HG03108 (cell line): ENCODE results near the gene CNPY1.

Experiments used
- ATAC-seq: cut with Tn5 transposase; IDR thresholded peaks from one replicate; pipeline ENCODE4 v1.9.1; 2021; ENCODE audit warnings: moderate library complexity; ENCODE audit not compliant: unreplicated experiment

Gene CNPY1

DNA sequence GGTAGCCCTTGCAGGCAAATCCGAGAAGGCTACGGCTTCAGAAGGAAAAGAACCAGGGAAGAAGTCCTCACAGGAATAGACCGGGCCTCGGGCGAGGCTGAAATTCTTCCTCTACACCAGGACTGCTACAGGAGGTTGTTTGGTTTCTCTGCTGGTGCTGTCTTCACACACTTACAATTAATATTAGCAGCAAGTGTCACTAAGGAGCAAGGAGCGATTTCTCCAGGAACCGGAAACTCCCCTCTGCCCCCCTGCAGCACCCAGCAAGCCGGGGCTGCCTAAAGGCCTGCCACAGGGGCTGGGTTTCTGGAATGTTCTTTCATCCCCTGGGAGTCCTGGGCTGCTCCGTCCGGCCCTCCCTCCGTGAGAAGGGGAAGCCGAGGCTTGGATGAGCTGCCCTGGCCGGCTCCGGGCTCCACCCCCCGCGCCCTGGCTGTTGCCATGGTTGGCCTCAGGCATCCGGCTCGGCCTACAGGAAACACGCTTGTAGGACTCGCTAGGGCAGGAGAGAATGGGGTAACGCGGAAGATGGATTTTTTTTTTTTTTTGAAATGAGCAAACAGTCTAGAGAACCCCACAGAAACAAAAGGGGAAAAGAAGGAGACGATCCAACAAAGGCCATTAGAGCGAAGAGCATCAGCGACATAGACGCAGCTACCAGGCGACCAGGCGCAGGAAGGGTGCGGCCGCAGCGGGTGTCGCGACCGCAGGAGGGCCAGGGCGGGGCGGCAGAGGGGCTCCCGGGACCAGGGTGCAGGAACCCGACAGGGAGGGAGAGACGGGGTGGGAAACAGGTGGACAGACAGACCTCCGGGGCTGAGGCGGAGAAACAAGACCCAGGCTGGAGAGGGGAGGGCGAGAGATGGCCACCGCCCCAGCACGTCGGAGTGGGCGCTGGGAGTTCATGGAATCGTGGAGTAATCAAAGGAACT lies 55.4 kb downstream of the CNPY1 start:
- ATAC-seq, result peak; percentile 92

DNA sequence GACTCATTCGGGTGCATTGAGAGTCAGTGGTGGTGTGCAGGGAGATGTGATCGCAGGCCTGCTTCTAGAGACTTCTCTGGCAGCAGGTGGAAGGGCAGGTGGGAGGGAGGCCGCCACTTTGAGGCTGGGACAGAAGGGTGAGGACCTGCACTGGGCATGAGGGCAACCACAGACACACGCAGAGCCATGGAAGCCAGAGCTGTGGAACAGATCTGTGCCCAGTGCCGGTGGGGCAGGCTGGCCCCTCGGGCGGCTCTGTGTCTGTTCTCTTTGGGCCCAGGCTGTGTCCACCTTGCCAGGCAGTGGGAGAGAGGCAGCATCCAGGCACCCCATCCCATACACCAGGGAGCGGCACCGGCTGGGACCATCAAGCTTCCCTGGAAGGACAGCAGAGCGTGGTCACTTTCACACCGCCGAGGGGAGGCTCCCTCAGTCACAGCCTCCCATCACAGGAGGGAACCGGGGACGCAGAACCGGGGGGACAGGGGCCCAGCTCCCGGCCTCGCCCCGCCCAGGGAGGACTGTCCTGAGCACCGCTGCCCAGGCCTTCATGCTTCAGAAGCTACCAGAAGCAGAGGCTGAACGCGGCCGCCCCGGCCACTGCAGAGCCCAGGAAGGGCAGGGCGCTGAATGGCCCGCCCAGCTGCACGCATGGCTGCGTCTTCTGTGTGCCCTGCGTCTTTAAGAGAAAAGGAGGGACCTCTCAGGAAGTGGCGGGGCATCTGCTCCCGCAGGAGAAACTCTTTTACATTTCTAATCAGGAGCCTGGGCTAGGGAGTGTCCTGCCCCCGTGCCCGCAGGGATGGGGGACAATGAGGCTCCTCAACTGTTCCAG lies 56.3 kb downstream of the CNPY1 start:
- no peak for ATAC-seq

DNA sequence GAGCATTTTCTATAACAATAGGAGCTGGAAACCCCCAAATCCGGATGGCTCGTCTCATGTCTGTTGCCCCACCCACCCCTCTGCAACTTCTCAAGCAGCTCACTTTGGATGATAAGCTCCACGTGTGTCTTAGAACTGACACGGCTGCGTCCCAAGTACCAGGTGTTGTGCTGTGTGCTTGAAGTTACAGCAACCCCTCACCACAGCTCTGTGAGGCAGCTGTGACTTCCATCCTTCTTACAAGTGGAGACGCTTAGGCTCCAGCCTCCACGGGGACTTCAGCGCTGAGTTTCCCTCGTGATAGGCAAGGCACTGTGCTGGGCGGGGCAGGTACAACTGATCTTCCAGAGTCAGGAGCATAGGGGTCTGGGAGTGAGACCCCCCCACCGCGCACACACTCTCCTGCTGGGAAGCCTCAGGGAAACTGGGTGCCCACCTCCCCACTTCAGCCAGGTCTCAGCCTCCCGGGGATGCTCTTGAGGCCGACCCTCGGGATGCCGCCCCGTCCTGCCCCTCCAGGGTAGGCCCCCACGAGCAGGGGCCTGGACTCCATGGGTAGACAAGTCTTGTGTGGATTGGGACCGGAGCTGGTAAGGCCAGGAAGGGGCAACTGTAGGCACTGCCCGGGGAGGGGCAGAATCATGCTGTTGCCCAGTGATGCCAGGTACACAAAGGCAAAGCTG lies 57.1 kb downstream of the CNPY1 start:
- no peak for ATAC-seq

DNA sequence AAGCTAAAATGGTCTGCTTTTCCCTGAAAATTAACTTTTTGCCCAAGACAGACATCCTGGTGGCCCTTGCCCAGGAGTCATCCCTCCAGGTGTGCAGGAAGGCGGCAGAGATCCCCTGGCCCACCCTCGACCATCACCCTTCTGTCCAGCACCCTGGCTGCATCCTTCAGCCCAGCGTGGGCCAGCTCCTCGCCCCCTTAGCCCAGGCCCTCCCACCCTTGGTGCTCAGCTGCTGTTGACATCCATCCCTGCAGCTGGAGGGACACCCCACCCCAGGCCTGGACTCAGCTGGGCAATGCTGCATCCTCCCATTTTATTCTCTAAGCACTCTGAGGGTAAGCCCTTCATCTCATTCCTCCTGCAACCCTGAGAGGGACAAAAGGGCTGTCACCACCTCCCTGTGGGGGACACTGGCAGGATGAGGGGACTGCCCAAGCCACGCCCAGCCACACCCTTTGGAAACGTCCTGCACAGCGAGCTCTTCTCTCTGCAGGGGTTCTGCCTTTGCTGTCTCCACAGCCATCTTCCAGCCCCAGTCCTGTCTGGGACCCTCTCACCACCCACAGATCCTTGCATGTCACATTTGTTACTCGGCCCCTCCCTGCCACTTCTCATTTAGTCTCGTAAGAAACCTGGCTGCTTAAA lies 57.8 kb downstream of the CNPY1 start:
- no peak for ATAC-seq

DNA sequence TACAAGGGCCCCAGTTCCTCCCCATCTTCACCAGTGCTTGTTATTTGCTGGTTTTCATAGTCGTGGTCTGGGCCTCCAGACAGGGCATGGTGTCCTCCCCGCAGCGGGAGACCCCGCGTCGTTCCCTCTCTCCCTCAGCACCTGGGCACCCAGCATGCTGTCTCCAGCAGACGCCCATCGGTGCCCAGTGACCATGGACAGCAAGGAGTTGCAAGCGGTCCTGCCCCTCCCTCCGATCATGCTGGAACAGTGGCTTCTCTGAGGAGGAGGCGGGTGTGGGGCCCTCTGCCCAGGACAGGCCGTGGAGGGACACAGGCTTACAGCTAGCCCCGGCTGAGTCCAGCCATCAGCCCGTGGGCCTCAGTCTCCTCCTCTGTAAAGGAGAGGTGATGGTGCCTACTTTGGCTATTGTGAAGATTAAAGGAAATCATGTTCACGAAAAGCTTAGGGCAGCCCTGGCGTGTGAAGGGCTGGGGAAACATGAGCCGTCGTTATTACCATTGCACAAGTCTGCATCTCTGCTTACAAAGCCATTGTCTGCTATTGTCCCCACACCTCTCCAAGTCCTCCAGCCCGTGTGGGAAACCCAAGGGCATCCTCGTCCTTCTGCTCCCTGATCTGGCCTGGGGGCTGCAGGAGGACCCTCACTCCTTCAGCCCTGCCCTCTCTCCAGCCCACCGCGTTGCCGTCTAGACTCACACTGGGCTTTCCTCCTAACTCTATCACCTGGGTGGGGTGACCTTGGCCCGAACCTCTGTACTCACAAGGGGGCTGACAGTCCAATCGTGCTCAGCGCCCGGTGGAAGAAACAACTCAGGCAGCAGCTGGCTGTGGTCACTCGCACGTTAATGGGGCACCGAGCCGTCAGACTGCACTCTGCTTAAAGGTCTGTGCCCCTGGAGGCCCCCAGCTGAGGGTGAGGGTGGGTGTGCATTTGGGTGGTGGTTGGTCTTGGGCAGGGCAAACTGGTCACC lies 58.6 kb downstream of the CNPY1 start:
- ATAC-seq, result no peak

DNA sequence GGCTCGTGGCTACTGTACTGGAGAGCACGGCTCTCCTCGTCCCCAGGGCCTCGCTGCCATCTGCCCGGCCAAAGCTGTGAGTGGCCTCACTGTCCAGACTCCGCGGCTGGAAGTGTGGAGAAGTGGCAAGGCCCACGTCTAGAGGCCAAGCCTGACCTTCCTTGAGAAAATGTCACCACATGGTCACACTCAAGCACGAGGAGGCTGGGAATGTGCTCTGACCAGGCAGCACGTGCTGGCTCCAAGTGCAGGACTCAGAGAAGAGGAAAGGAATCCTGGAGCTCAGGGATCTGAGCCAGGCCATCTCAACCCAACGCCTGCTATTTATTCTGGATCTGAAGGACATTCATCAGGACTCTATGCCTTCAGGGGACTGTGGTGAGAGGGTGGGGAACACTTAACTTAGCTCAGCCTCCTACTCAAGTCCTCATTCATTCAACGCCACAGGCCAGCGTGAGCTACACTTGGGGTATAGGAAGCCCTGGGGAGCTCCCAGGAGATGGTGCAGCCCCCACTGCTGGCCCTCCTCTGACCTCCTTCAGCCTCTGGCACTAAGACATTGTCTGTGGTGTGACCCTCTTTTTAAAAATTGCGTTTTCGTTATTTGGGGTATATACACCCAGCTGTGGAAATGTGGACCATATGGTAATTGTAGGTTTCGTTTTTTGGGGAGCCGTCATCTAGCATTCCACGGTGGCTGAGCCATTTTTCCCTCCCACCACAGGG lies 59.4 kb downstream of the CNPY1 start:
- no peak for ATAC-seq

DNA sequence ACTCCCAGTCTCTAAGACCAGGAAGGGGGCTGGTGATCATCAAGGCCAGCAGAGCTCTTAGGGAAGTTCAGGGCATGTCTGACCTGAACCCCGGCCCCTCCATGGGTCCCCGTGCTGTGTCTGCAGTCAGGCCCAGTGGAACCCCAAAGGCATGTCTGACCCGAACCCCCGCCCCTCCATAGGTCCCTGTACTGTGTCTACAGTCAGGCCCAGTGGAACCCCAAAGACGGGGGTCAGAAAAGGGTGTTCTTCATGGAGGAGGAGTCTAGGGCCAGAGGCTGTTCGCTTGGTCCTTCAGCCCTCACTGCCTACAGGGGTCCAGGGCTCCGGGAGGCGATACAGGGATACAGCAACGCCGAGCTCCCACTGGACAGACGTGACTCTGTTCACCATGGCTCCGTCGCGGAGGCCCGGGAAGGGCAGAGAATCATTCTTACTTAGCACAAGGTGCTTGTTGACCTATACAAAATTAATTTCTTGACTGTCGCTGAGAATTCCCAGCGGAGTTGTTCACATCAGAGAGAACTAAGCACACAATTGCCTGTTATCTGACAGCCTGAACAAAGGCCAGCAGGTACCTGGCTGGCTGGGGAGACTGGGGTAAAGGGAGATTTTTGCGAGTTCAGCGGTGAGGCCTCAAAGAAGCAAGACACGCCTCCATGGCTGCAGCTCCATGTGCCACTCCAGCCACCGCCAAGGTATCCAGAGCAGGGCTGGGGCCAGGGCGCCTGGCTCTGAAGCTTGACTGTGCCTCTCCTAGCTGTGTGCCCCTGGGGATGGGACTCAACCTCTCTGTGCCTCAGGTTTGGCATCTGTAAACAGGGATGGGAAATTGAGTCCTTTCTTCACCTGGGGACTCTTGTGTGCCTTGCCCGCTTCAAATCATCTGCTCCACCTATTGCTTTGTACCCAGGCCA lies 61.6 kb downstream of the CNPY1 start:
- no peak for ATAC-seq

DNA sequence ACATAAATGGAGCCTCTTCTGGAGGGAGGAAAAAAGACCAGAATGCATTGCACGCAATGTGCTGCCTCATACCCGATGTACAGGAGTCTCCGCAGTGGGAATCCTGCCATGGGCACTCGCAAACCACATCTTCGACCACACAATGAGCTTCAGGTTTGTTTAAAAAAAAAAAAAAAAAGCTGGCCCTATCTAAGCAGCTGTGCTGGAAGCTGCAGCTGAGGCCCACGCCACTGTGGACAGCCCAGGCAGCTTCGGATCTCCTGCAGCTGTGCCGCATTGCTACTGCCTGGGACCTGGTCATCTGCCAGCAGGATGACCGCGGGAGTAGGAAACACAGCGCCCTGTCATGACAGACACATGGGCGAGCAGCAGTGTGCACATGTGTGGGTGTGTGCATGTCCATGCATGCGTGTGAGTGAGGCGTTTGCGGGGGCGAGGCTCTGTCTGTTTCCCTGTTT lies 62.5 kb downstream of the CNPY1 start:
- ATAC-seq, result no peak

DNA sequence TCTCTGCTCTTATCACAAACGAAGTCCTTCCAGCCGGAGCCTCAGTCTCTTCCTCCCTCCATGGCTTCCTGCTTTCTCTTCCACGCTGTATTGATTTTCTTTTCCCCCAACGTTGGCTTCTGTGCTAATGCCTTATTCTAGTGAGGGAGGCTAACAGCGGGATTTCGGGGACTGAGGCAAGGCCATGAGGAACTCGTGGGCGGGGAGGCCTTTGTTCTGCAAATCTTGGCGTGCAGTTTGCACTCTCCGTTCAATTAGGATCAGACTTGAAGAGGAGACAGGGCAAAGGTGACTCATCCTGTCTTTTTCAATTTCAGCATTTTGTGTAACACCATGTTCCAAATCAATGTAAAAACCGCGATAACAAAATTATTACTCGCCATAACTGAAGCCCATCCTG lies 63.1 kb downstream of the CNPY1 start:
- ATAC-seq, result no peak

DNA sequence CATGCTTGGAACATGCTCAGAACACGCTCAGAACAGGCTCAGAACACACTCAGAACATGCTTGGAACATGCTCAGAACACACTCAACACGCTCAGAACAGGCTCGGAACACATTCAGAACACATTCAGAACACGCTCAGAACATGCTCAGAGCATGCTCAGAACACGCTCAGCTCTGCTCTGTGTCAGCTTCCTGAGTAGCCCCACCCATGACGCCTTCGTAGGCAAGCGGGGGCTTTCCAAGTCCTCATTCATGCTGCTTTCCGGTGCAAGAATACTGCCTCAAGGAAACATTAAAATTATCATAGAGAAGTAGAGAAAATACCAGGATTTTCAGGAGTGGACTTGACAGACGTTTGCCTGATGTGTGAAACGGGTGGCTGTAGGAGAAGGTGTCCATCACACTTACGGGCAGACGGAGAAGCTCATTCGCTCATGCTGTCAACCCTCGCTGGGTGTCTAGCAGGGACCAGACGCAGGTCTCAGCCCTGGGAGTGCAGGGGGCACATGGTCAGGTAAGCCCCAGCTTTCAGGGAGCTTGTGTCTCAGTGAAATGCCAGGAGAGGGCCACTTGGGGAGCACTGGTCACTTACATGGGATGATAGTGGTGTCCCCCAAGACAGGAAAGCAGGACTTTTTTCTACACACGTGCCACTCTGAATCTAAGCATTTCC lies 63.7 kb downstream of the CNPY1 start:
- ATAC-seq, result no peak

DNA sequence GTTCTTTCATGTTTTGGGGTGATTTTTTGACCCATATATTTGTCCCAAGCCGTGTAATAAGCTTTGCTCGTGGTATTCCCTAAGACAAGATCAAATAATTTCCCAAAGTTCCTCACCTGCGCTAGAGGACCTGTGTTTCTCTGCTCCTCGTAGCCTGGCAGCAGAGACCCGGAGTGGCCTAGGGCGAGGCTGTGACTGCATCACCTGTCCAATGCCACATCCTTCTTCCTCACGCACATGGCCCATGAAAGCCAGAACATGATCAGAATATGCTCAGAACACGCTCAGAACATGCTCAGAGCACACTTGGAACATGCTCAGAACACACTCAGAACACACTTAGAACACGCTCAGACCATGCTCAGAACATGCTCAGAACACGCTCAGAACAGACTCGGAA lies 64.6 kb downstream of the CNPY1 start:
- no peak for ATAC-seq

DNA sequence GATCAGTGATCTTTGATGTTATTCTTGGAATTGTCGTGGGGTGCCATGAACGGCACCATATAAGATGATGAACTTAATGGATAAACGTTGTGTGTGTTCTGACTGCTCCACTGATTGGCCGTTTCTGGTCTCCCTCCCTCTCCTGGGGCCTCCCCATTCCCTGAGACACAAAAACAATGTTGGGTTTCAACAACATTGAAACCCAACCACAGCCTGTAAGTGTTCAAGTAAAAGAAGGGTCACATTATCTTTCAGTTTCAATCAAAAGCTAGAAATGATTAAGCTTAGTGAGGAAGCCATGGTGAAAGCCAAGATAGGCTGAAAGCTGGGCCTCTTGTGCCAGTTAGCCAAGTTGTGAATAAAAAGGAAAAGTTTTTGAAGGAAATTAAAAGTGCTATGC lies 68.9 kb downstream of the CNPY1 start:
- ATAC-seq, result peak; percentile 88

DNA sequence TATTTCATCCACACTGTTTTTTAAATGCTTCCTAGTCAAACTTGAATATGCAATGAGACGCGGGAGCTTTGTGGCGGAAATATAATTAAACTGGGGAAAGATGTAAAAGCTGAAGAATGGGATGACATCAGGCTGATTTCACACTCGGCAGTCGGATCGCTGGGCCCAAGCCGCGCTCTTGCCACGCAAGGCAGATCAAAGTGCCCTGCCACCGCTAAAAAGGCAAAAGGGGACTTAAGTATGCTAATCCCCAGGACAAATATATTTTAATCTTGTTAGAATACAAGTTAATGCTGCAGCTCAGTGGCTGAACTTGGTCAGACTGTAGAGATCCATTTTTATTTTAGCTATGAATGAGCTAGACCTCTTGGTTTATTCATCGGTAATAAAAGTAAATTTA lies 74.6 kb downstream of the CNPY1 start:
- no peak for ATAC-seq

DNA sequence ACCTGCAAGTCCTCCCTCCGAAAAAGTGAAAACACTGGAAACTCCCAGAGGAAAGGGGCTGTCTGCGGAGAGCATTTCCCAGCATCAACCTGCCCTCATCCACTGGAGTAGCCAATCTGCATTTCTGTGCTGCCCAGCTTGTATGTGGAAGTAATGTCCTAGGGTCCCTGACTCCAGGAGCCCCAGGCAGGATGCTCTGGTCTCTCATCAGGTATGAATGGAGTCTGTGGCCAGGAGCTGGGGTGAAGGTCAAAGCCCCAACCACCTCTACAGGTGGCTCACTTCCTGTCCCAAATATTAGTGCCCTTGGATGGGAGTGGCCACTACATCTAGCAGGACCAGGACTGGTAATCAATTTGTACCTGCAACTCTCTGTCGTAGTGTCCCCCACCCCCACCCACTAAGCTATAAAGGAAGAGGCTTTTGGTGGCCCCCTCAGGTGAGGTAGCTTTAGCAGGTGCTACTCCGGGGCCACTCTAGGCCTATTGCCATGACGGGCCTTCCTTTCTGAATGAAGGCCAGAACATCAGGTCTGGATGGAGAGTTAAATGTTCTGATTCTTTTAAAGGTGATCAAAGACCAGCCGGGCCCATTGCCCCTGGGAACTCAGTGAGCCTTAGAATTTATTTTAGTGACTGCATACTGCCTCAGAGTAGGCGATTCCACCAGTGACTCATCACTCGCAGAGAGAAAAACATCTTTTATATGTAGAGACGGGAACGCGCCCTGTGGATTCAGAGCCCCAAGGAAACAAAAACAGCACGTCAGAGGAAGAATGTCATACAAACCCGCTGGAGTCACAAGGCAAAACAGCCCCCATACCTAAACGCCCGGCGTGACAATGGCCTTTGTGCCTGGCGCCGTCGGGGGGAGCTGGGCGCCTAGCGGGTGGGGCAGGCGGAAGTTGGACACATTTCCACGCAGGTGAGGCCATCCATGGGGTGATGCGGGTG lies 75.4 kb downstream of the CNPY1 start:
- no peak for ATAC-seq

DNA sequence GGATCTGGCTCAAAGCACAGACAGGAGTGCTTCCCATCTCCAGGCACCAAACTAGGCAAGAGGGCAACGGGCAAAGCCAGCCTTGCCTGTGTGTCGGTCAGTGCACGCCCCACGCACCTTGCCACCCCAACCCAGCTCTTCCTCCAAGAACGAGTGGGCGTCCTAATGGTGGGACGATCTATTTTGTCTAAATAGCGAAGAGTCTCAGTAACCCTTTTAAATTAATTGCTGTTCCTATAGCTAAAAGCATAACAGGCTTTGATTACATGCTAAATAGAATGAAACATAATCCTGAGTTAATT lies 76.2 kb downstream of the CNPY1 start:
- no peak for ATAC-seq
